Thoracic aorta (tissue), 2 donors: ENCODE measurements around the gene SYCP2. TPM values are rescaled to one million over a fixed set of nuclear protein-coding genes. Genes with fewer than 3 reads are reported as not detected.
"Not testable (repeated sequence)": the region's sequence is repeated elsewhere in the genome, so short reads cannot be mapped to it uniquely, and the experiment has no call there.

ENCODE experiments used
- ATAC-seq: fragments of 150-250 bp; one replicate; pipeline ENCODE4 v1.8.0; 2017; ENCODE audit warnings: low read depth; ENCODE audit not compliant: insufficient number of reproducible peaks, low FRiP score
- DNase-seq: peaks from one replicate; pipeline ENCODE4 v3.0.0-alpha.2; 2020; ENCODE audit warnings: low spot score
- H3K27ac ChIP-seq, 2 donors: fragments of 200-600 bp; sonication (generic); 1 replicate in 1 of 2; 2 replicates in 1 of 2; pipeline ENCODE4 v1.5.1; 2016; ENCODE audit warnings: mild to moderate bottlenecking in 2 of 2, moderate library complexity in 2 of 2
- H3K27me3 ChIP-seq: fragments of 200-600 bp; sonication (generic); replicated peaks from 2 replicates; pipeline ENCODE4 v1.6.0; 2016; ENCODE audit warnings: mild to moderate bottlenecking; ENCODE audit not compliant: insufficient read depth
- H3K36me3 ChIP-seq: fragments of 200-600 bp; sonication (generic); one replicate; pipeline ENCODE4 v1.5.1; 2016
- H3K4me1 ChIP-seq, 2 donors: fragments of 200-600 bp; sonication (generic); 1 replicate in 1 of 2; 2 replicates in 1 of 2; pipeline versions ENCODE4 v1.5.1 to v1.6.0; 2016; ENCODE audit warnings: low read depth in 2 of 2, mild to moderate bottlenecking in 1 of 2; ENCODE audit not compliant: control insufficient read depth in 1 of 2
- H3K4me3 ChIP-seq: fragments of 200-600 bp; sonication (generic); 2 replicates; pipeline ENCODE4 v1.5.1; 2016; ENCODE audit warnings: mild to moderate bottlenecking
- H3K9me3 ChIP-seq: fragments of 200-600 bp; sonication (generic); 2 replicates; pipeline ENCODE4 v1.5.1; 2016
- total RNA-seq, 2 donors: library from RNA; depleted of rRNA; stranded (reverse); fragments of >200 nt; gene quantifications; one replicate each; pipeline versions ENCODE4 v1.1.0 to v1.2.3, GENCODE V29; 2016
- TF ChIP-seq, protein P1 (sequence below): fragments of 200-600 bp; sonication (generic); IDR thresholded peaks from one replicate; pipeline ENCODE4 v1.5.1; 2019; ENCODE audit warnings: antibody characterized with exemption

Gene SYCP2
- total RNA-seq, 2 donors from 2014 or later, result 0.71 to 0.95 TPM

DNA sequence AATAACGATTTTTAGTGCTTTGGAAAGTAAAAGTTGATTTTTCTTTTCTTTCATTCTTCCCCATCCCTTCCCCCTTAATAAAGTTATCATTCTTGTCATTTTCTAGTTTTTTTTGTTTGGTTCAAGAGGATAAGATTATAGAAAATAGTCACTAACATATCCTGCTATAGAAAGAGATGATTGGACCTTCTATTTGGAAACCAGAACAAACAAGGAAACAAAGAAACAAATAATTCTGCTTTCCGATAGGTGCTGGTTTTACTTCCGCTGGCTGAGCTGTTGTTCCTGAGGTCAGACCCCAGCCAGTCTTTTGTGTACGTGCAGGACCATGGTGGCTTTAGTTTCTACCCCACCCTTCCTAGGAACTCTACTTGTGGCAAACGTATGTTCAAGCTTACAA lies 24.7 kb upstream of the SYCP2 start, which contains the start of gene CDH26:
Gene CDH26, plus strand, starts transcription at position 301 of the 400 bp plus-strand sequence. CDS start 304 bp downstream, outside the sequence.
- H3K27me3 ChIP-seq, result no peaks in the 10 kb centered on the region
- no peak within 1 kb of the TSS for H3K4me3 ChIP-seq
- TF ChIP-seq, protein P1, sequence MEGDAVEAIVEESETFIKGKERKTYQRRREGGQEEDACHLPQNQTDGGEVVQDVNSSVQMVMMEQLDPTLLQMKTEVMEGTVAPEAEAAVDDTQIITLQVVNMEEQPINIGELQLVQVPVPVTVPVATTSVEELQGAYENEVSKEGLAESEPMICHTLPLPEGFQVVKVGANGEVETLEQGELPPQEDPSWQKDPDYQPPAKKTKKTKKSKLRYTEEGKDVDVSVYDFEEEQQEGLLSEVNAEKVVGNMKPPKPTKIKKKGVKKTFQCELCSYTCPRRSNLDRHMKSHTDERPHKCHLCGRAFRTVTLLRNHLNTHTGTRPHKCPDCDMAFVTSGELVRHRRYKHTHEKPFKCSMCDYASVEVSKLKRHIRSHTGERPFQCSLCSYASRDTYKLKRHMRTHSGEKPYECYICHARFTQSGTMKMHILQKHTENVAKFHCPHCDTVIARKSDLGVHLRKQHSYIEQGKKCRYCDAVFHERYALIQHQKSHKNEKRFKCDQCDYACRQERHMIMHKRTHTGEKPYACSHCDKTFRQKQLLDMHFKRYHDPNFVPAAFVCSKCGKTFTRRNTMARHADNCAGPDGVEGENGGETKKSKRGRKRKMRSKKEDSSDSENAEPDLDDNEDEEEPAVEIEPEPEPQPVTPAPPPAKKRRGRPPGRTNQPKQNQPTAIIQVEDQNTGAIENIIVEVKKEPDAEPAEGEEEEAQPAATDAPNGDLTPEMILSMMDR, result no peak
- H3K9me3 ChIP-seq, result no peaks in the 10 kb centered on the region
- H3K4me1 ChIP-seq, result no peaks in the 10 kb centered on the region
- DNase-seq (no peak), ATAC-seq (no peak)
- no peaks in the 10 kb centered on the region for H3K36me3 ChIP-seq
- H3K27ac ChIP-seq, result no peak within 1 kb of the TSS

DNA sequence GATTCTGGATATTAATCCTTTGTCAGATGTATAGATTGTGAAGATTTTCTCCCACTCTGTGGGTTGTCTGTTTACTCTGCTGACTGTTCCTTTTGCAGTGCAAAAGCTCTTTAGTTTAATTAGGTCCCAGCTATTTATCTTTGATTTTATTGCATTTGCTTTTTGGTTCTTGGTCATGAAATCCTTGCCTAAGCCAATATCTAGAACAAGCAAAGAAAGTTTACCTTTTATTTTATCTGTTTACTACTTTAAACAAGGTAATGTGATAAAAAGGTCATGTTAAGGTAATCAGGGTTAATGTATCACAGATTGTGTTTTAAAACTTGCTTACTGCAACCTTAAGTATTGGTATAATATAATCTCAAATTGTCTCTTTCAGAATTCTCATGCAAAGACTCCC lies 24.1 kb upstream of the SYCP2 start:
- not testable (repeated sequence) for ATAC-seq, H3K27ac ChIP-seq

DNA sequence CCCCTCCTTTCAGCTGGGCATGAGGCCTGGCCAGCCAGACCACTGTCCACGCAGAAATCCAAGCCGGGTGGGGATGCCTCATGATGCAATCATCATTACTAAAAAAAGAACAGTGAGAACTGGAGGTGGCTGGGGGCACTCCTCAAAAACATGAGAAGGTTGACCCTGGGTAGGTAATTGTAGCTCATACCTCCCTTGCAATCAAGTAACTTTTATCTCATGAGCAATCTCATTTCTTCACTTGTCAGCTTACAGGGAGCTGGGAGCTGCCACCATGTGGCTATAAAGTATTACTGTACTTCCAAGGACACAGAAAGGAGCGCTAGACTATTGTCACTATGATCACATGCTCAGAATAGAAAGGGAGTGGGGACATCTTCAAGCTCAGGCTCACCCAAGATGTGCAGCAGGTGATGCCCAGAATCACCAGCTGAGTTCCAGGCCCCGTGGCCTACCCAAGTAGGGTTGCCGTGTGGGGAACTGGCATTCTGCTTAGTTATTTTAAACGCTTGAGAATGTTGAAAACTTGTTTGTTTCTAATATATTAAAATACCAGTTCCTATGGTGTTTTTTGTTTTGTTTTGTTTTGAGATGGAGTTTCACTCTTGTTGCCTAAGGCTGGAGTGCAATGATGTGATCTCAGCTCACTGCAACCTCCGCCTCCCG lies 21.8 kb upstream of the SYCP2 start:
- ATAC-seq, result no peak
- H3K36me3 ChIP-seq, result no peaks in the 10 kb centered on the region
- H3K4me3 ChIP-seq, result no peak overlapping the region
- TF ChIP-seq, protein P1, result no peak
- H3K9me3 ChIP-seq, result no peaks in the 10 kb centered on the region
- DNase-seq, result no peak
- H3K27me3 ChIP-seq, result no peaks in the 10 kb centered on the region
- H3K27ac ChIP-seq, result no peak overlapping the region
- no peaks in the 10 kb centered on the region for H3K4me1 ChIP-seq

More for the DNA sequence above, 24.1 kb upstream of the SYCP2 start:
- H3K27me3 ChIP-seq, H3K36me3 ChIP-seq, H3K9me3 ChIP-seq, DNase-seq, H3K4me1 ChIP-seq, H3K4me3 ChIP-seq: not testable (repeated sequence)

DNA sequence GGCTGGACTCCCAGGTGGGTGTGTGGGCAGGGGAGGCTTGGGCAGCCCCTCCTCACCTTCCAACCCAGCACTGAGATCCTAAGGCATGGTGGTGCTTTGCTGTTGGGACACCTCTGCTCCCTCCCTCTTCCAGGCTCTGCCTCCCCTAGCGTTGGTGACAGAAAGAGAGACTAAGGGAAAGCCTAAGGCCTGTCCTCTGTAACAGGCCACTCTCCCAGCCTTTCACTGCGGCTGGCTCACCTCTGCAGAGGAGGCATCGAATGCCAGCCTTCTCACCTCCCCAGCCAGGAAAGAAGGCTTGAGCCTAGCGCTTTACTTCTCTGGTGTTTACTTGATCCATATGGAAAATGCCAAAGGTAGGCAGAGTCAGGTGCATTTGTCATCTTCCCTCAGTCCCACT lies 21.3 kb upstream of the SYCP2 start:
- TF ChIP-seq, protein P1, result no peak
- H3K9me3 ChIP-seq, result no peaks in the 10 kb centered on the region
- ATAC-seq, result no peak
- H3K36me3 ChIP-seq, result peaks cover 5% of the 10 kb centered on the region
- H3K27me3 ChIP-seq, result no peaks in the 10 kb centered on the region
- DNase-seq, result no peak
- H3K4me1 ChIP-seq, result no peaks in the 10 kb centered on the region
- H3K4me3 ChIP-seq, result no peak overlapping the region
- no peak overlapping the region for H3K27ac ChIP-seq

DNA sequence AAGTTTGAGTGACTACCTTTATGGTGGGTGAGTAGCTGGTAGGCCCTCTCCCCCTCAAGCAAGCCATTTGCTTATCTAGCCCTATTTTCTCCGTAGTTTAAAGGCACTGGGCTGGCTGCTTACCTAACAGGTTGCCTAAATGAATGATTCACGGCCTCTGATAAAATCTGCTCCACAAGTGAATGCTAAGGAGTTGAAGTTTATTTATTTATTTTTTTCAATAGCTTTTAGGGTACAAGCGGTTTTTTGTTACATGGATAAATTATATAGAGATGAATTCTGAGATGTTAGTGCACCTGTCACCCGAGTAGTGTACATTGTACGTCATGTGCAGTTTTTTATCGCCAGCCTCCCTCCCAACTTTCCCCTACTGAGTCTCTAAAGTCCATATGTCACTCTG lies 16.5 kb upstream of the SYCP2 start:
- DNase-seq (no peak), ATAC-seq (no peak)
- Histone ChIP-seq H3K9me3 (no peaks in the 10 kb centered on the region), H3K36me3 (peaks cover 6% of the 10 kb centered on the region), H3K4me1 (peaks cover 0 to 6% of the 10 kb centered on the region in 2 donors), H3K27me3 (no peaks in the 10 kb centered on the region), H3K4me3 (no peak overlapping the region), H3K27ac (no peak overlapping the region)
- TF ChIP-seq, protein P1, result no peak
